SK-N-SH treated with all-trans-retinoic acid at 6 μM for 48 hours (cell line): ENCODE results near the gene LAMA2.

ENCODE experiments used
- ARNTL ChIP-seq: fragments of 450-650 bp; formaldehyde crosslinking; IDR thresholded peaks from 2 replicates; pipeline ENCODE4 v1.5.0; 2020; ENCODE audit warnings: low read depth, mild to moderate bottlenecking, moderate library complexity, borderline replicate concordance
- BACH2 ChIP-seq: fragments of 250-450 bp; sonication (Bioruptor Pico); IDR thresholded peaks from 2 replicates; pipeline ENCODE4 v1.9.0; 2021; ENCODE audit warnings: mild to moderate bottlenecking, borderline replicate concordance
- CSDC2 ChIP-seq: fragments of 250-450 bp; sonication (Bioruptor Pico); IDR thresholded peaks from 2 replicates; pipeline ENCODE4 v1.5.0; 2020; ENCODE audit warnings: mild to moderate bottlenecking, moderate library complexity
- ESRRG ChIP-seq: fragments of 250-450 bp; sonication (Bioruptor Pico); IDR thresholded peaks from 2 replicates; pipeline ENCODE4 v1.6.1; 2021; ENCODE audit warnings: mild to moderate bottlenecking
- PATZ1 ChIP-seq: fragments of 250-450 bp; sonication (Bioruptor Pico); IDR thresholded peaks from 2 replicates; pipeline ENCODE4 v1.8.0; 2020; ENCODE audit warnings: mild to moderate bottlenecking, moderate library complexity, borderline replicate concordance
- PPARA ChIP-seq: fragments of 250-450 bp; sonication (Bioruptor Pico); IDR thresholded peaks from 2 replicates; pipeline ENCODE4 v1.5.0; 2020; ENCODE audit warnings: mild to moderate bottlenecking, borderline replicate concordance
- ZFP30 ChIP-seq: fragments of 450-650 bp; formaldehyde crosslinking; IDR thresholded peaks from 2 replicates; pipeline ENCODE4 v1.5.0; 2022; ENCODE audit warnings: mild to moderate bottlenecking, moderate library complexity
- ZNF565 ChIP-seq: fragments of 450-650 bp; formaldehyde crosslinking; conservative IDR thresholded peaks from 2 replicates; pipeline ENCODE4 v1.5.0; 2020; ENCODE audit warnings: low read depth, mild to moderate bottlenecking, moderate library complexity
- ZNF70 ChIP-seq: fragments of 450-650 bp; formaldehyde crosslinking; IDR thresholded peaks from 2 replicates; pipeline ENCODE4 v1.5.0; 2020; ENCODE audit warnings: mild to moderate bottlenecking, moderate library complexity
- ZNF8 ChIP-seq: fragments of 450-650 bp; formaldehyde crosslinking; IDR thresholded peaks from 2 replicates; pipeline ENCODE4 v1.5.0; 2020; ENCODE audit warnings: mild to moderate bottlenecking, moderate library complexity

GRCh38 chr6:129551486-129551885, 668.5 kb downstream of the LAMA2 start:
- TF ChIP-seq PPARA (no peak), BACH2 (no peak), ARNTL (no peak), PATZ1 (CRISPR knock-in tag) (no peak), CSDC2 (CRISPR knock-in tag) (no peak), ZNF565 (CRISPR knock-in tag) (no peak), ESRRG (CRISPR knock-in tag) (no peak), ZNF70 (CRISPR knock-in tag) (no peak), ZFP30 (CRISPR knock-in tag) (no peak), ZNF8 (CRISPR knock-in tag) (no peak)
